ENCODE results near the gene NCAM1. TPM values are rescaled to one million over a fixed set of nuclear protein-coding genes. Genes with fewer than 3 reads are reported as not detected.

NCAM1 gene
- total RNA-seq, 1 experiment from 2014 or later = 0.95 TPM

- intact Hi-C loops (cut with micrococcal nuclease; ENCODE audit: unreplicated experiment) = no loop called here
- TF ChIP-seq CTCF (IDR thresholded peaks at IDR 0.05; ENCODE audit: insufficient read depth in 1 of 2, low read depth in 1 of 2, low read length in 1 of 2, severe bottlenecking in 1 of 2, unreplicated experiment in 1 of 2) = no peak
- H3K36me3 ChIP-seq (ENCODE audit: control insufficient read depth, insufficient read depth, low read length) = no peaks in the 10 kb centered on the region
- 0 out of 2 replicates have a peak, but pooled peaks cover 3% of the 10 kb centered on the region for H3K9me3 ChIP-seq
- no peak for DNase-seq
- H3K27ac Mint-ChIP-seq (ENCODE audit: unreplicated experiment) = no peak overlapping the region
- BruUV-seq (replicated peaks) = no TSS peak
- no peaks in the 10 kb centered on the region for H3K4me1 ChIP-seq
- no peak overlapping the region for H3K4me3 ChIP-seq (ENCODE audit: low read depth, low read length)
- CTCF ChIA-PET = no interaction called here
- no peaks in the 10 kb centered on the region for H3K4me1 Mint-ChIP-seq (ENCODE audit: low read depth, unreplicated experiment)
- POLR2A ChIA-PET = no interaction called here
- no peaks in the 10 kb centered on the region for H3K9me3 Mint-ChIP-seq (ENCODE audit: unreplicated experiment)
- peaks cover 23% of the 10 kb centered on the region for H3K27me3 Mint-ChIP-seq (ENCODE audit: insufficient read depth, unreplicated experiment)
- no peak overlapping the region for H3K4me3 Mint-ChIP-seq (ENCODE audit: unreplicated experiment)
- no peaks in the 10 kb centered on the region for H3K36me3 Mint-ChIP-seq (ENCODE audit: insufficient read depth, unreplicated experiment)
- no peaks in the 10 kb centered on the region; the same call in 1 of the 2 replicates for H3K27me3 ChIP-seq (replicated peaks; ENCODE audit: control insufficient read depth, insufficient read depth, low read length)
Measured at GRCh38 chr11:113179181-113179704, 218.0 kb downstream of the NCAM1 start.

- H3K27ac Mint-ChIP-seq (ENCODE audit: unreplicated experiment) = no peak overlapping the region
- no peaks in the 10 kb centered on the region for H3K4me1 Mint-ChIP-seq (ENCODE audit: low read depth, unreplicated experiment)
- H3K27me3 Mint-ChIP-seq (ENCODE audit: insufficient read depth, unreplicated experiment) = peaks cover 22% of the 10 kb centered on the region
- Histone ChIP-seq H3K4me1 (no peaks in the 10 kb centered on the region), H3K4me3 (ENCODE audit: low read depth, low read length) (no peak overlapping the region), H3K36me3 (ENCODE audit: control insufficient read depth, insufficient read depth, low read length) (no peaks in the 10 kb centered on the region), H3K9me3 (no peaks in the 10 kb centered on the region), H3K27me3 (replicated peaks; ENCODE audit: control insufficient read depth, insufficient read depth, low read length) (no peaks in the 10 kb centered on the region; the same call in 1 of the 2 replicates)
- intact Hi-C loops (cut with micrococcal nuclease; ENCODE audit: unreplicated experiment) = no loop called here
- POLR2A ChIA-PET = no interaction called here
- no peak for TF ChIP-seq CTCF (IDR thresholded peaks at IDR 0.05; ENCODE audit: insufficient read depth in 1 of 2, low read depth in 1 of 2, low read length in 1 of 2, severe bottlenecking in 1 of 2, unreplicated experiment in 1 of 2)
- H3K9me3 Mint-ChIP-seq (ENCODE audit: unreplicated experiment) = no peaks in the 10 kb centered on the region
- no peak for DNase-seq
- no peaks in the 10 kb centered on the region for H3K36me3 Mint-ChIP-seq (ENCODE audit: insufficient read depth, unreplicated experiment)
- no peak overlapping the region for H3K4me3 Mint-ChIP-seq (ENCODE audit: unreplicated experiment)
- CTCF ChIA-PET = no interaction called here
- BruUV-seq (replicated peaks) = no TSS peak
Measured at GRCh38 chr11:113181094-113181493, 219.9 kb downstream of the NCAM1 start.

GRCh38 chr11:113182288-113182687 lies 221.1 kb downstream of the NCAM1 start:
- Mint-ChIP-seq H3K9me3 (ENCODE audit: unreplicated experiment) (no peaks in the 10 kb centered on the region), H3K27me3 (ENCODE audit: insufficient read depth, unreplicated experiment) (peaks cover 17% of the 10 kb centered on the region), H3K27ac (ENCODE audit: unreplicated experiment) (no peak overlapping the region), H3K36me3 (ENCODE audit: insufficient read depth, unreplicated experiment) (no peaks in the 10 kb centered on the region), H3K4me1 (ENCODE audit: low read depth, unreplicated experiment) (no peaks in the 10 kb centered on the region), H3K4me3 (ENCODE audit: unreplicated experiment) (no peak overlapping the region)
- Histone ChIP-seq H3K27me3 (replicated peaks; ENCODE audit: control insufficient read depth, insufficient read depth, low read length) (no peaks in the 10 kb centered on the region; the same call in 1 of the 2 replicates), H3K9me3 (no peaks in the 10 kb centered on the region), H3K4me1 (no peaks in the 10 kb centered on the region), H3K36me3 (ENCODE audit: control insufficient read depth, insufficient read depth, low read length) (no peaks in the 10 kb centered on the region), H3K4me3 (ENCODE audit: low read depth, low read length) (no peak overlapping the region)
- no TSS peak for BruUV-seq (replicated peaks)
- CTCF ChIA-PET = no interaction called here
- DNase-seq = no peak
- intact Hi-C loops (cut with micrococcal nuclease; ENCODE audit: unreplicated experiment) = no loop called here
- POLR2A ChIA-PET = no interaction called here
- TF ChIP-seq CTCF (IDR thresholded peaks at IDR 0.05; ENCODE audit: insufficient read depth in 1 of 2, low read depth in 1 of 2, low read length in 1 of 2, severe bottlenecking in 1 of 2, unreplicated experiment in 1 of 2) = no peak
